Left ventricle myocardium inferior (tissue), 1 donor: ENCODE data around the gene NAV2. TPM values are rescaled to one million over a fixed set of nuclear protein-coding genes. Genes with fewer than 3 reads are reported as not detected.
"Not testable (repeated sequence)": the region's sequence is repeated elsewhere in the genome, so short reads cannot be mapped to it uniquely, and the experiment has no call there.

Experiments
- DNase-seq: peaks from one replicate; pipeline ENCODE4 v3.0.0-alpha.2; 2020
- H3K27ac ChIP-seq: fragments of 200-600 bp; replicated peaks from 2 replicates; pipeline ENCODE4 v1.8.0; 2021
- H3K27me3 ChIP-seq: fragments of 200-600 bp; 2 replicates; pipeline ENCODE4 v1.8.0; 2021; ENCODE audit warnings: low read depth
- H3K36me3 ChIP-seq: fragments of 200-600 bp; 2 replicates; pipeline ENCODE4 v1.8.0; 2021
- H3K4me1 ChIP-seq: fragments of 200-600 bp; 2 replicates; pipeline ENCODE4 v1.8.0; 2021
- H3K4me3 ChIP-seq: fragments of 200-600 bp; 2 replicates; pipeline ENCODE4 v1.8.0; 2021; ENCODE audit warnings: mild to moderate bottlenecking, moderate library complexity
- H3K9me3 ChIP-seq: fragments of 200-600 bp; replicated peaks from 2 replicates; pipeline ENCODE4 v1.8.0; 2021
- CTCF ChIP-seq: fragments of 200-600 bp; IDR thresholded peaks from 2 replicates; pipeline ENCODE4 v1.8.0; 2021; ENCODE audit warnings: antibody characterized with exemption, mild to moderate bottlenecking, borderline replicate concordance
- intact Hi-C: fragments of 100-400 bp; cut with micrococcal nuclease; formaldehyde crosslinking; loops from one replicate; pipeline ENCODE4 v1.11.0; 2022
- total RNA-seq: library from RNA; stranded (reverse); fragmentation: NEBNext Ultra II Directional; extraction: Animal tissue kit (Norgen Biotek cat#: 25700); gene quantifications from one replicate; pipeline ENCODE4 v1.2.1, GENCODE V29; 2021
- donor health status: DM: no; HTN: yes; CAD: no; lungs with severe emphysema.

NAV2 gene
- total RNA-seq, 1 donor from 2014 or later = 14.3 TPM

GRCh38 chr11:20122131-20122530, 409.5 kb downstream of the NAV2 start:
- no peaks in the 10 kb centered on the region for H3K27me3 ChIP-seq
- no peaks in the 10 kb centered on the region for H3K9me3 ChIP-seq
- intact Hi-C loops = no loop called here
- DNase-seq = no peak
- H3K27ac ChIP-seq = no peak overlapping the region
- no peak for TF ChIP-seq CTCF
- H3K4me3 ChIP-seq = no peak overlapping the region
- H3K4me1 ChIP-seq = no peaks in the 10 kb centered on the region
- H3K36me3 ChIP-seq = peaks cover 19% of the 10 kb centered on the region

- H3K36me3 ChIP-seq = no peaks in the 10 kb centered on the region
- H3K4me3 ChIP-seq = no peak overlapping the region
- no peaks in the 10 kb centered on the region for H3K4me1 ChIP-seq
- DNase-seq = no peak
- intact Hi-C loops = loop anchor here (5.0 kb wide), 2 partner anchors 174 to 226 kb away; no protein-coding TSS in a partner anchor
- no peaks in the 10 kb centered on the region for H3K27me3 ChIP-seq
- H3K9me3 ChIP-seq = no peaks in the 10 kb centered on the region
- no peak overlapping the region for H3K27ac ChIP-seq
- TF ChIP-seq CTCF = no peak
Observed at GRCh38 chr11:20125927-20126326, 413.3 kb downstream of the NAV2 start.

- peaks cover 1% of the 10 kb centered on the region for H3K4me1 ChIP-seq
- no peak overlapping the region for H3K4me3 ChIP-seq
- intact Hi-C loops = loop anchor here (5.0 kb wide), 2 partner anchors 174 to 226 kb away; no protein-coding TSS in a partner anchor
- peaks cover 4% of the 10 kb centered on the region for H3K27me3 ChIP-seq
- no peaks in the 10 kb centered on the region for H3K36me3 ChIP-seq
- H3K9me3 ChIP-seq = no peaks in the 10 kb centered on the region
- no peak overlapping the region for H3K27ac ChIP-seq
- no peak for TF ChIP-seq CTCF
- DNase-seq = no peak
Observed at GRCh38 chr11:20126724-20127123, 414.1 kb downstream of the NAV2 start.

GRCh38 chr11:20127671-20128527, 415.3 kb downstream of the NAV2 start:
- no peak overlapping the region for H3K27ac ChIP-seq
- no peaks in the 10 kb centered on the region for H3K36me3 ChIP-seq
- intact Hi-C loops = loop anchor here (5.0 kb wide), 2 partner anchors 176 to 224 kb away; no protein-coding TSS in a partner anchor
- no peaks in the 10 kb centered on the region for H3K9me3 ChIP-seq
- TF ChIP-seq CTCF = peak; percentile 85
- H3K27me3 ChIP-seq = peaks cover 4% of the 10 kb centered on the region
- no peak overlapping the region for H3K4me3 ChIP-seq
- H3K4me1 ChIP-seq = peaks cover 12% of the 10 kb centered on the region
- DNase-seq = peak; percentile 64

- H3K27me3 ChIP-seq, H3K9me3 ChIP-seq, H3K27ac ChIP-seq, H3K4me3 ChIP-seq, H3K36me3 ChIP-seq, DNase-seq: not testable (repeated sequence)
- intact Hi-C loops = loop anchor here (5.0 kb wide), 2 partner anchors 176 to 224 kb away; no protein-coding TSS in a partner anchor
- peaks cover 12% of the 10 kb centered on the region for H3K4me1 ChIP-seq
Observed at GRCh38 chr11:20128528-20128825, 415.8 kb downstream of the NAV2 start.

GRCh38 chr11:20129665-20130064, 417.0 kb downstream of the NAV2 start:
- Histone ChIP-seq H3K4me1 (peaks cover 12% of the 10 kb centered on the region), H3K27ac (no peak overlapping the region), H3K36me3 (no peaks in the 10 kb centered on the region), H3K27me3 (peaks cover 8% of the 10 kb centered on the region), H3K9me3 (no peaks in the 10 kb centered on the region), H3K4me3 (no peak overlapping the region)
- intact Hi-C loops = loop anchor here (5.0 kb wide), 2 partner anchors 177 to 223 kb away; no protein-coding TSS in a partner anchor
- no peak for DNase-seq
- TF ChIP-seq CTCF = no peak
